ENCODE measurements around the gene EIF1.
"Not testable (repeated sequence)": the region's sequence is repeated elsewhere in the genome, so short reads cannot be mapped to it uniquely, and the experiment has no call there.

The EIF1 gene

GRCh38 chr17:41655611-41656111 is 33.0 kb upstream of the EIF1 start:
- DNase-seq (ENCODE audit: low read depth): no peak

DNA sequence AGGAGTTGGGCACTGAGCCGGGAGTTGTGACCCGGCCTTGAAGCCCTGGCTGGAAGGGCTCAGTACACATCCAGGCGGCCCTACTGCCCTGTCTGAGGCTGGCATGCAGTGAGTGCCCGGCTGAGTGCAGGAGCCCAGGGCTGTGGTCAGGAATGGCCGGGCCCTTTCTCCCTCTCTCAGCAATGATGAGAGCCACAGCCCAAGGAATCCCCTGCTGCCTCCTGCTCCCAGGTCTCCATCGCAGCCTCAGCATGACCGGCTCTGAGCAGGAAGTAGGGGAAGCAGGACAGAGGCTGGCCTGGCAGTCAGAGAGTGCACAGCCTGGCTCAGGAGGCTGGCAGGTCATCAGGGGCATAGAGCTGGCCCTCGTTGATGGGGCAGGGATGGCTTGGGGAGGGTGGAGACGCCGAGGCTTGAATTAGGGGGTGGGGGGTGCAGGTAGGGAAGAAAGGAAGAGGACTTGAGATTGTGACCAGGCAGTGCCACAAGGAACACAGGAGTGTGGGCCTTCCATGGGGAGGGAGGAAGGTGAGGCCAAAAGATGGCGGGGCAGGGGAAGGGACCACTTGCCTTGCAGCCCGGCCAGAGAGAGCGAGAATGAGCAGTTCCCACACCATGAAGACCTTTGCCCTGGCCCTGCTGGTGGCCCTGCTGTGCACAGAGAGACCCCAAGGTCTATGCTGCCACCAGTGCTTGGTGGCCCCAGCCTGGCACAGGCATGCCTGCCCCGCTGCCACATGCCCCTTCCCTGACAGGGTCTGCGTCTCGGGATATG is 32.2 kb upstream of the EIF1 start:
- no peak for DNase-seq (ENCODE audit: low read depth)

- DNase-seq (ENCODE audit: low read depth): no peak
Measured at GRCh38 chr17:41657176-41657754, 31.4 kb upstream of the EIF1 start.

DNA sequence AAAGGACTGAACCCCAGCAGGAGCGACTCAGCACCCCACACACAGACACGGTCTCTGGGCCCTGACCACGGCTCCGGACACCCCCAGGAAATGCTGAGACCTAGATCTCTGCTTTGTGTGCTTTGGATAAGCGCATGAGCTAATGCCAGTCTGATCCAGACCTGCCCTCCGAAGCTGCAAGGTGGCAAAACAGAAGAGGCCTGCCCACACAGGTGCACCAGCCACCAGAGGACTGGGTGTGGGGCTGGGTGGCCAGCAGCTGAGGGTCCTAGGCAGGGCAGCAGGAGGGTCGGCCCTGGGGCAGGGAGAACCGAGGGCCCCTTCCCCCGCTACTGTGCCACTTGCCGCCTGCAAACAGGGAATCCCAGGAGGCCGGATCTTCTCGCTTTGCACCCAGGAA is 30.7 kb upstream of the EIF1 start:
- DNase-seq (ENCODE audit: low read depth): no peak

DNA sequence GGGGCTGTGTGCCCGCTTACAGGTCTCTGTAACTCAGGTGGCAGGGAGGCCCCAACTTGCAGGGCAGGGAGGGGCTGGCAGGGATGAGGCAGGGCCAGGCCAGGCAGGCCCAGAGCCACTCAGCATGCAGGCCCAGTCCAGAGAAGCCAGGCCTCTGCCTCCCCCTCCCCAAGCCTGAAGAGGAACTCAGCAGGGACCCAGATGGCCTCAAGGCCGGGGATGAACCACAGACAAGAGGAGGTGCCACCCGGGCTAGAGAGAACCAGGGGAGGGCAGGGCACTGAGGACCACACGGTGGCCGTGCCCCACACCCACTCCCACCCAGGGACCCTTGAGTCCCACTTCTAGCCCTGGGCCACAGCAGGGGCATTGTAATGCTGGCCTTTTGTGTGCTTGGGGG is 29.8 kb upstream of the EIF1 start:
- DNase-seq (ENCODE audit: low read depth): no peak

DNA sequence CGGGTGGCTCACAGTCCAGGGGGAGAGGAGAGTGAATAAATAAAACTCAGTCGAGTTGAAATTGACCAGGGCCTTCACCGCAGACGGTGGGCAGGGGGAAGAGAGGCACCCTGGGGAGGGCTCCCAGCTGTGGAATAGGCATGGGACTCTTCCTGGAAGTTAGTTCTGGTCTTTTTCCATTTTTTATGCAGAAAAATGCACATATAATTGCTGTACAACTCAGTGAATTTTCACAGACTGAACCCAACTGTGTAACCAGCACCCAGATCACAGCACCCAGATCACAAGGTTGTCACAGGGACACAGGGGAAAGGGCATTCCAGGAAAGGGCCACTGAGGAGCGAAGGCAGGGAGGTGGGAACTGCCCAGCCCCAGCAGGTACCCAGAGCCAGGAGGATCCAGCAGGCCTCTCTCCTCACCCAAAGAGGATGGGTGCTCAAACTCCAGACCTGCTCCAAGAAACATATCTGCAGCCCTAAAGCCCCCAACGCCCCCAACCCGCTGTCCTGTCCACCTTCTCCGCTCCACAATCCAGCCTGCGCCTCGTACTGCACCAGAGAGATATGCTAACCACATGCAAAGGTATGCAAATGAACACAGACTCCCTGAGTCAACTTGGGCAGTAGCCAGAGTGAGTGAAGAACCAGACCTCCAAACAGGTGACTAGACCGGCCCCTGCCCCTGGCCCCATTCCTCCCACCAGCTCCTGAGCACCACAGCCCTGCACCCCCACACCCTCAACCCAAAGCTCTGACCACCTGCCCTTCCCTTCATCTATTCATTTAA is 29.1 kb upstream of the EIF1 start:
- no peak for DNase-seq (ENCODE audit: low read depth)

DNA sequence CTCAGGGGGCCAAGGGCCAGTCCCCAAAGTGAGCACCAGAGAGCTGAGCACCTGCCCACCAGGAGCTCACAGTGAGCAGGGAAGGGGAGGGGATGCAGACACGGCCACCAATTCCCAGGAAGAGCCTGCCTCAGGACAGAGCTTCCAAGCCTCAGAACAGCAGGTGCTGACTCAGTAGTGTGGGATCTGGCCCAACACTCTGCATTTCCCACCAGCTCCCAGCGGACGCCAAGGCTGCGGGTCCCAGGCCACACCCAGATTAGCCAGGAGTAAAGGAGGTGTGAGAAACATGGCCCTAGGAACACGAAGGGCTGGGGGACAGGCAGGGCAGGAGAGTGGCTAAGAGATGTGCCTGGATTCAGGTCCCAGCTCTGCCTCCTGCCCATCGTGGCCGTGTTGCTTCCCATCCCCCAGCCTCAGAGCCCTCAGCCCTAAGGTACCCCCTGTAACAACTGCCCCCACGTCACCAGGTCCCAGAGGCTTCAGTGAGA is 28.4 kb upstream of the EIF1 start:
- DNase-seq (ENCODE audit: low read depth): no peak

GRCh38 chr17:41663451-41664171 is 25.1 kb upstream of the EIF1 start:
- DNase-seq (ENCODE audit: low read depth): no peak

- DNase-seq (ENCODE audit: low read depth): no peak
Measured at GRCh38 chr17:41664172-41664457, 24.6 kb upstream of the EIF1 start.

DNA sequence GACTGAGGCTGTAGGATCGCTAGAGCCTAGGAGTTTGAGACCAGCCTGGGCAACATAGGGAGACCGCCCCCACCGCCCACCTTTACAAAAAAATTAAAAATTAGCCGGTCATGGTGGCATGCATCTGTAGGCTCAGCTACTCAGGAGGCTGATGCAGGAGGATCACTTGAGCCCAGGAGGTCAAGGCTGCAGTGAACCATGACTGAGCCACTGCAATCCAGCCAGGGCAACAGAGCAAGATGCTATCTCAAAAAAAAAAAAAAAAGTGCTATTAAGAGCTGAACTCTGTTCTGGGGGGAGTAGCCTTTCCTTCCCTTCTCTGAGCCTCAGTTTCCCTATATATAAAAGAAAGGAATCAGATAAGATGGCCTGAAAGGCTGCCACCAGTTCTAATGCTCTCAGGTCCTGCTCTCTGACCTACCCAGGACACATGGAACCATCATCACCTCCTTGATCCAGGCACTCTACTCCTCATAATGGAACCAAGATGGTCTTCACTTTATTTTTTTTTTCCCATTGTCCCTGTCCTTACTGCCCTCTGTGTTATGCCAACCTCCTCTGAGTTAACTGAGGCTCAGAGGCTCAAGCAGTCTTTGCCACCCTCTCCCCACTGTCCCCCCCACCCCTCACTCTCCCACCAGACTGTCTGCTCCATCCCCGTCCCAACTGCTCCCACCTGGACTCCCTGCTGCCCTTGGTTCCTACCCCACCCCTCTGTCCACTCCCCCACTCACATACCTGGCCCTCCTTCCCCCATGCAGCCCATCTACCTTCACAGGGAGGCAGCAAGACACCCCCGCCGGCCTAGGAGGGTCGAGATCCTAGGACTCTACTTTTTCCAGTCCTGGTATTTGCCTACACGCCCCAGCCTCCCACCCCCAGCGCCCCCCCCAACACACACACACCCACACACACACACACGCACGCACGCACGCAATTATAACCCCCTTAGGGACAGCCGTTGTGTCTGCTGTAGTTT is 23.8 kb upstream of the EIF1 start:
- no peak for DNase-seq (ENCODE audit: low read depth)

- peak; percentile 82 for DNase-seq (ENCODE audit: low read depth)
Measured at GRCh38 chr17:41665566-41666236, 23.0 kb upstream of the EIF1 start.

DNA sequence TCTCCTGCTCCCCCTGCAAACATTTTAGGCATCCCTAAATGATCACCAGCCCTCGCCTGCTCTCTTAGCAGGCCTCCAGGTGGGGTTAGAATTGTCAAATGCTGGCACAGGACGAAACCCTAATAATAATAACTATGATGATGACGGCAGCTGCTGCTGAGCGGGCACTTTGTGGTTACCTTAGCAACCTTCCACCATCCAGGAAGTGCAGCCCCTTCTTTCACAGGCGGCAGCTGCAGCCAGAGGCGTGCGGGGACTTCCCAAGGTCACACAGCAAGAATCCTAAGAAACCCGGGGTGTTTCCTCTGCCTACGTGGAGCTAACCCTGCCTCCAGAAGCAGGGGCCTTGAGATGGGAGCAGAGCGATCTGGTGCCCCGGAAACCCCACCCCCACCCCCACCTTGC is 22.4 kb upstream of the EIF1 start:
- peak; percentile 76 for DNase-seq (ENCODE audit: low read depth)

DNA sequence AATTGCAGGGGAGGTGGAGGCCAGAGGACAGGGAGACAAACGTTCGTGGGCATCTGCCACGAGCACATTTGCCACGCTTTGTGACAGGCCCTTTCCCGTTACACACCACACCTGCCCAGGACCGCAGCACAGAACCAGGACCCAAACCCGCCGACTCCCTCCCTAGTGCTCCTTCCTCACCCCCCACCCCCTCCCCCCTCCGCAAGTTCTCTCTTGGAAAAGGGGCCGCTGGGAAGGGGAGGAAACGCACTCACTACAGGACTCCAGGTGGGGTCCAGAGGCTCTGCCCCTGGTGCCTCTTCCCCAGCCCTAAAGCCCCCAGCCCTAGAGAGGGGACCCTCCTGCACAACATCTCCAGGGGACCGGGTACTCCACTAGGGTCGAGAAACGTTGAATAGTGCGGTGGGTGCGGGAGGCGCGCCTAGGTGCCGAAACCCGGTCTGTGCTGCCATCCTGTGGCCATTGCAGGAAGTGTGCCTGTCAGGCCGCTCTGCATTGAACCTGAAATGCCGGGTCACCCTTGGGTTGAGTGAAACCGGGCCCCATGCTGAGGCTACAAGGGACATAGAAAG is 21.9 kb upstream of the EIF1 start:
- DNase-seq (ENCODE audit: low read depth): peak; percentile 64

DNA sequence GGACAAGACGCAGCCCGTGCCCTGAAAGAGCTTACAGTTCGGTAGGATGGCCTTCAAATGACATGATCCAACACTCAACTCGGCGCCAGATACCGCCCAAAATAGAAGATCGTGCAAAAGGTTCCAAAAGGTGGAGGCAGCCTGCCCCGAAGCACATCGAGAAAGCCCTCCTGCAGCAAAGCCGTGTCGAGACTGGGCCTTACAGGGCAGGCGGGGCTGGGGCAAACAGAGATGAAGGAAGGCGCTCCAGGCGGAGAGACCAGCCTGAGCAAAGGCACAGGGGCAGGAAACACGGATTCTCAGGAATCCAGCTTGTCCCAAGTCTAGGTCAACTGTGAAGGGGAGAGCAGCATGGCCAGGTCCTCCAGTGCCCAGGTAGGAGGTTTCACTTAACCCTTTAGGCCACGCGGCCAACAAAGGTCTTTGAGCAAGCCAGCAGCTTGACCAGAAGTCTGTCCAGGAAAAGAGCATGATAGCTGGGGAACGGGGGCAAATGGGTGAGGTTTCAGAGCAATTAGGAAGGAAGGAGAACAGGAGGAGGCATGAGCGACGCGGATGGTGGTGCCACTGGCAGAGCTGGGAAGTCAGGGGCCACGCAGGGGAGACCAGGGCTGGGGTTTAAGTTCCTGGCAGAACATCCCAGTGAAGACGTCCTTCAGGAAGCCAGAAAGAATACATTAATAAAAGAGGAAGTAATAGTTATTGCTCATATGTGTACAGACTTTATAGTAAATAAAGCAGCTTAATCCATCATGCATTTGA is 21.2 kb upstream of the EIF1 start:
- no peak for DNase-seq (ENCODE audit: low read depth)

DNA sequence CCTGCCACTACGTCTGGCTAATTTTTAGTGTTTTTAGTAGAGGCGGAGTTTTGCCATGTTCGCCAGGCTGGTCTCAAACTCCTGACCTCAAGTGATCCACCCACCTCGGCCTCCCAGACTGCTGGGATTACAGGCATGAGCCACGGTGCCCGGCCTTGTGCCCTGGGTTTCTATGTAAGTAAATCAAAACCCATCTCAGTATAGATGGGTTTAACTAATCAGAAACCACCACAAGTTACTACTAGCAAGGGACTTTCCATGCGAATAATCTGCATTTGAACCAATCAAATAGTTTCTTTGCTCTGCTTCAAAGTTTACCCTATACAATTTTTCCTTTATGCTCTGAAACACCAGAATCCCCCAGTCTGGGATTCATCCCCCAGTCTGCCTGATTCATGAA is 16.5 kb upstream of the EIF1 start:
- no peak for DNase-seq (ENCODE audit: low read depth)

DNA sequence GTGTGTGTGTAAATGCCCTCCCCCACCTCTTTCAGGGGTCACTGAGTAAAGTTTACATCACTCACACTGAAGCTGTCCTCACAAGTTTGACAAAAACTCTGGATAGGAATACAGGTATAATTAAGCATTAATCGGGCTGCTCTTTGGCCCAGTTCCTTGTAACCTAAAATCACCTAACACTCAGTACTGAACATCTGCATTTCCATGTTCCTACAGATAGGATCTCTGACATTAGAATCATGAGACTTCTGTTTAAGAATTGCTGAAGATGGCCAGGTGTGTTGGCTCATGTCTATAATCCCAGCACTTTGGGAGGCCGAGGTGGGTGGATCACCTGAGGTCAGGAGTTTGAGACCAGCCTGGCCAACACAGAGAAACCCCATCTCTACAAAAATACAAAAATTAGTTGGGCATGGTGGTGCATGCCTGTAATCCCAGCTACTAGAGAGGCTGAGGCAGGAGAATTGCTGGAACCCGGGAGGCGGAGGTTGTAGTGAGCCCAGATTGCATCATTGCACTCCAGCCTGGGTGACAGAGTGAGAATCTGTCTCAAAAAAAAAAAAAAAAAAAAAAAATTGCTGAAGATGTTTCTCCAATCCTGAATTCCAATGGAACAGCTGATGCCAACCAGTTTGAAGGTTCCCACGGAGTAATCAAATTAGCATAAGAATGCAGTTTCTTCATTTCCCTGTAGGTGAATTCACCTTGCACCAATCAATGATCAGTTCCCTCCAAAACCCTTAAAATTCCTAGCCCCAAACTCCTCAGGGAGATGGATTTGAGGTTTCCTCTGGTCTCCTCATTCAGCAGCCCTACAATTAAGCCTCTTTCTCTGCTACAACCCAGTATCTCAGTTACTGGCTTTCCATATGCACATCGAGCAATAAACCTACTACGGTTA is 13.3 kb upstream of the EIF1 start:
- not testable (repeated sequence) for DNase-seq (ENCODE audit: low read depth)

DNA sequence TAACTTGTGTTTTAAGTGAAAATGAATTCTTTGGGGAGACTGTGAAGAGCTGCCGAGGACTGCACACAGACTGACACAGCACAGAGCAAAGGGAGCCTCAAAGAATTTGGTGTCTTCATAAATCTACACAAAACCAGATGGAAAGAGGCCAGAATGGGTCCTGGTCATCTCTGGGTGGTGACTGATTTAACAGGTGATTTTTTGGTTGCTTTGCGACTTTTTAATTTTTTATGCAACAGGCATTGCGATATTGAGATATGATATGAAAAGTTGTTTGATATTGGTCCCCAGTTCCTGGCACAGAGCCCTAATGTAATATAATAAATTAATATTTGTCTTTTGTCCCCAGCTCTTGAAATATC is 12.6 kb upstream of the EIF1 start:
- DNase-seq (ENCODE audit: low read depth): no peak

- peak; percentile 17 for DNase-seq (ENCODE audit: low read depth)
Measured at GRCh38 chr17:41678411-41678906, 10.2 kb upstream of the EIF1 start.

Data from iris pigment epithelial cell (primary cell).